Choroid plexus epithelial cell (primary cell): Measurements from ENCODE around the gene RAI1.
A peak's percentile ranks its signal among the peaks of the same experiment; 100 is the strongest.

ENCODE experiments used
- DNase-seq: peaks from one replicate; pipeline ENCODE4 v3.0.0-alpha.2; 2010; ENCODE audit warnings: low read depth
- H3K4me3 ChIP-seq: 2 replicates; pipeline ENCODE4 v1.5.1; 2011; ENCODE audit warnings: low read depth, mild to moderate bottlenecking, control low read depth, low read length, moderate library complexity
- CTCF ChIP-seq: conservative IDR thresholded peaks from 2 replicates; pipeline ENCODE4 v1.5.1; 2011; ENCODE audit warnings: low read depth, mild to moderate bottlenecking, control low read depth, inconsistent platforms, low read length, moderate library complexity

The RAI1 gene

GRCh38 chr17:17815062-17815406, 133.8 kb downstream of the RAI1 start:
- no peak for TF ChIP-seq CTCF
- H3K4me3 ChIP-seq: no peak overlapping the region
- no peak for DNase-seq

GRCh38 chr17:17815436-17816200, 134.4 kb downstream of the RAI1 start:
- TF ChIP-seq CTCF: no peak
- no peak for DNase-seq
- H3K4me3 ChIP-seq: no peak overlapping the region

GRCh38 chr17:17816240-17816814, 135.1 kb downstream of the RAI1 start:
- no peak overlapping the region for H3K4me3 ChIP-seq
- TF ChIP-seq CTCF: no peak
- DNase-seq: no peak

GRCh38 chr17:17816831-17817551, 135.7 kb downstream of the RAI1 start:
- no peak overlapping the region for H3K4me3 ChIP-seq
- peak; percentile 36 for TF ChIP-seq CTCF
- DNase-seq: no peak

- no peak for TF ChIP-seq CTCF
- DNase-seq: no peak
- no peak overlapping the region for H3K4me3 ChIP-seq
These were observed 136.3 kb downstream of the RAI1 start for GRCh38 chr17:17817552-17817947.

- H3K4me3 ChIP-seq: no peak overlapping the region
- no peak for TF ChIP-seq CTCF
- peak; percentile 48 for DNase-seq
These were observed 136.8 kb downstream of the RAI1 start for GRCh38 chr17:17818088-17818526.
